Measurements from ENCODE around the gene CEP57L1. TPM values are rescaled to one million over a fixed set of nuclear protein-coding genes. Genes with fewer than 3 reads are reported as not detected.
A peak's percentile ranks its signal among the peaks of the same experiment; 100 is the strongest.
"Not testable (repeated sequence)": the region's sequence is repeated elsewhere in the genome, so short reads cannot be mapped to it uniquely, and the experiment has no call there.

CEP57L1 gene
- total RNA-seq, 1 experiment from 2014 or later: 18.9 TPM

GRCh38 chr6:109130065-109130464, 34.8 kb downstream of the CEP57L1 start:
- DNase-seq (ENCODE audit: unreplicated experiment): no peak
- POLR2A ChIA-PET: no interaction called here
- Mint-ChIP-seq H3K4me3 (ENCODE audit: unreplicated experiment) (no peak overlapping the region), H3K36me3 (ENCODE audit: insufficient read depth, unreplicated experiment) (peaks cover 6% of the 10 kb centered on the region), H3K9me3 (ENCODE audit: unreplicated experiment) (peaks cover 6% of the 10 kb centered on the region), H3K27me3 (ENCODE audit: insufficient read depth, unreplicated experiment) (no peaks in the 10 kb centered on the region), H3K4me1 (ENCODE audit: insufficient read depth, unreplicated experiment) (no peaks in the 10 kb centered on the region), H3K27ac (ENCODE audit: low read depth, unreplicated experiment) (no peak overlapping the region)
- TF ChIP-seq CTCF (IDR thresholded peaks at IDR 0.05; ENCODE audit: unreplicated experiment): no peak
- CTCF ChIA-PET: no interaction called here
- BruUV-seq (replicated peaks): no TSS peak
- intact Hi-C loops (cut with micrococcal nuclease): no loop called here

GRCh38 chr6:109135600-109135999, 40.3 kb downstream of the CEP57L1 start:
- DNase-seq (ENCODE audit: unreplicated experiment); POLR2A ChIA-PET; H3K4me3 Mint-ChIP-seq (ENCODE audit: unreplicated experiment); H3K36me3 Mint-ChIP-seq (ENCODE audit: insufficient read depth, unreplicated experiment); H3K9me3 Mint-ChIP-seq (ENCODE audit: unreplicated experiment); BruUV-seq (replicated peaks); CTCF ChIA-PET; H3K27ac Mint-ChIP-seq (ENCODE audit: low read depth, unreplicated experiment); H3K27me3 Mint-ChIP-seq (ENCODE audit: insufficient read depth, unreplicated experiment); intact Hi-C loops (cut with micrococcal nuclease); H3K4me1 Mint-ChIP-seq (ENCODE audit: insufficient read depth, unreplicated experiment): not testable (repeated sequence)

GRCh38 chr6:109136039-109136438, 40.7 kb downstream of the CEP57L1 start:
- H3K36me3 Mint-ChIP-seq (ENCODE audit: insufficient read depth, unreplicated experiment); H3K4me1 Mint-ChIP-seq (ENCODE audit: insufficient read depth, unreplicated experiment); H3K27ac Mint-ChIP-seq (ENCODE audit: low read depth, unreplicated experiment); CTCF ChIA-PET; H3K27me3 Mint-ChIP-seq (ENCODE audit: insufficient read depth, unreplicated experiment); H3K4me3 Mint-ChIP-seq (ENCODE audit: unreplicated experiment); H3K9me3 Mint-ChIP-seq (ENCODE audit: unreplicated experiment); DNase-seq (ENCODE audit: unreplicated experiment); BruUV-seq (replicated peaks); intact Hi-C loops (cut with micrococcal nuclease); POLR2A ChIA-PET: not testable (repeated sequence)

- DNase-seq (ENCODE audit: unreplicated experiment); H3K4me1 Mint-ChIP-seq (ENCODE audit: insufficient read depth, unreplicated experiment); BruUV-seq (replicated peaks); H3K4me3 Mint-ChIP-seq (ENCODE audit: unreplicated experiment); H3K36me3 Mint-ChIP-seq (ENCODE audit: insufficient read depth, unreplicated experiment); H3K27me3 Mint-ChIP-seq (ENCODE audit: insufficient read depth, unreplicated experiment); intact Hi-C loops (cut with micrococcal nuclease); H3K9me3 Mint-ChIP-seq (ENCODE audit: unreplicated experiment); CTCF ChIA-PET; H3K27ac Mint-ChIP-seq (ENCODE audit: low read depth, unreplicated experiment): not testable (repeated sequence)
- POLR2A ChIA-PET: interaction anchor here (2.6 kb wide), 1 partner anchor 246 kb away, joined by 8 read pairs; the partner anchor contains the start of gene CD164
These were observed 41.2 kb downstream of the CEP57L1 start for GRCh38 chr6:109136530-109136929.

- BruUV-seq (replicated peaks): no TSS peak
- ChIA-PET CTCF (interaction anchor here (0.6 to 0.8 kb wide), 3 partner anchors 22 to 238 kb away, joined by 3 to 4 read pairs (median 3); no protein-coding TSS in a partner anchor), POLR2A (interaction anchor here (0.6 to 2.6 kb wide), 4 partner anchors 26 to 244 kb away, joined by 3 to 8 read pairs (median 3); partner anchors contain the start of genes CD164 and CEP57L1)
- peak overlapping the region; percentile 95 for H3K27ac Mint-ChIP-seq (ENCODE audit: low read depth, unreplicated experiment)
- no peak for TF ChIP-seq CTCF (IDR thresholded peaks at IDR 0.05; ENCODE audit: unreplicated experiment)
- H3K9me3 Mint-ChIP-seq (ENCODE audit: unreplicated experiment): no peaks in the 10 kb centered on the region
- peak; percentile 82 for DNase-seq (ENCODE audit: unreplicated experiment)
- peaks cover 14% of the 10 kb centered on the region for H3K4me1 Mint-ChIP-seq (ENCODE audit: insufficient read depth, unreplicated experiment)
- H3K27me3 Mint-ChIP-seq (ENCODE audit: insufficient read depth, unreplicated experiment): no peaks in the 10 kb centered on the region
- H3K4me3 Mint-ChIP-seq (ENCODE audit: unreplicated experiment): peak overlapping the region; percentile 66
- H3K36me3 Mint-ChIP-seq (ENCODE audit: insufficient read depth, unreplicated experiment): peaks cover 6% of the 10 kb centered on the region
- intact Hi-C loops (cut with micrococcal nuclease): no loop called here
These were observed 43.8 kb downstream of the CEP57L1 start for GRCh38 chr6:109139109-109139508.

GRCh38 chr6:109142067-109142466, 46.8 kb downstream of the CEP57L1 start:
- H3K27me3 Mint-ChIP-seq (ENCODE audit: insufficient read depth, unreplicated experiment); H3K27ac Mint-ChIP-seq (ENCODE audit: low read depth, unreplicated experiment); H3K9me3 Mint-ChIP-seq (ENCODE audit: unreplicated experiment); DNase-seq (ENCODE audit: unreplicated experiment); H3K4me3 Mint-ChIP-seq (ENCODE audit: unreplicated experiment); CTCF ChIA-PET; H3K36me3 Mint-ChIP-seq (ENCODE audit: insufficient read depth, unreplicated experiment); BruUV-seq (replicated peaks); intact Hi-C loops (cut with micrococcal nuclease): not testable (repeated sequence)
- POLR2A ChIA-PET: interaction anchor here (1.0 kb wide), 1 partner anchor 21 kb away, joined by 3 read pairs; no protein-coding TSS in a partner anchor
- H3K4me1 Mint-ChIP-seq (ENCODE audit: insufficient read depth, unreplicated experiment): peaks cover 14% of the 10 kb centered on the region

Measured in MCF 10A (cell line).